Caco-2 (cell line): ENCODE data around the gene APOBR. TPM values are rescaled to one million over a fixed set of nuclear protein-coding genes. Genes with fewer than 3 reads are reported as not detected.

ENCODE experiments used
- BruUV-seq: library from RNA; stranded (reverse); fragments of 400-500 nt; replicated peaks from 2 replicates; lab custom pipeline; 2021; lab: Mats Ljungman, UMichigan
- CTCF ChIA-PET: fragments of 300-600 bp; sonication (Branson Sonifier 250); formaldehyde crosslinking; loops from one replicate; lab custom pipeline; 2022; ENCODE audit warnings: antibody characterized with exemption; lab: Charles Lee
- POLR2A ChIA-PET: fragments of 300-600 bp; sonication (Branson Sonifier 250); formaldehyde crosslinking; loops from one replicate; lab custom pipeline; 2022; ENCODE audit warnings: antibody characterized with exemption; lab: Charles Lee
- DNase-seq, 2 experiments: peaks; one replicate each; pipeline versions ENCODE4 v3.0.0 to v3.0.0-alpha.2; 2020 to 2022
- H3K27me3 ChIP-seq: replicated peaks from 2 replicates; pipeline ENCODE4 v1.6.0; 2011; ENCODE audit warnings: low read length; ENCODE audit not compliant: control insufficient read depth, insufficient read depth
- H3K36me3 ChIP-seq: 2 replicates; pipeline ENCODE4 v1.5.1; 2011; ENCODE audit warnings: low read length; ENCODE audit not compliant: control insufficient read depth, insufficient read depth
- H3K4me1 ChIP-seq: fragments of 250-450 bp; sonication (Bioruptor Pico); 2 replicates; pipeline ENCODE4 v1.5.1; 2020; ENCODE audit warnings: mild to moderate bottlenecking
- H3K4me3 ChIP-seq: 2 replicates; pipeline ENCODE4 v1.5.1; 2011; ENCODE audit warnings: low read depth, mild to moderate bottlenecking, control low read depth, low read length
- H3K9me3 ChIP-seq: fragments of 250-450 bp; sonication (Bioruptor Pico); 2 replicates; pipeline ENCODE4 v1.5.1; 2020; ENCODE audit warnings: mild to moderate bottlenecking, moderate library complexity
- H3K27ac Mint-ChIP-seq: one replicate; pipeline ENCODE4 v1.8.0; 2022; ENCODE audit warnings: mixed read lengths; ENCODE audit not compliant: unreplicated experiment
- H3K27me3 Mint-ChIP-seq: one replicate; pipeline ENCODE4 v1.8.0; 2022; ENCODE audit warnings: mixed read lengths; ENCODE audit not compliant: insufficient read depth, unreplicated experiment
- H3K36me3 Mint-ChIP-seq: one replicate; pipeline ENCODE4 v1.8.0; 2022; ENCODE audit warnings: mild to moderate bottlenecking, mixed read lengths; ENCODE audit not compliant: insufficient read depth, unreplicated experiment
- H3K4me1 Mint-ChIP-seq: one replicate; pipeline ENCODE4 v1.8.0; 2022; ENCODE audit warnings: low read depth, mixed read lengths; ENCODE audit not compliant: unreplicated experiment
- H3K4me3 Mint-ChIP-seq: one replicate; pipeline ENCODE4 v1.8.0; 2022; ENCODE audit warnings: mild to moderate bottlenecking, moderate library complexity, mixed read lengths; ENCODE audit not compliant: unreplicated experiment
- H3K9me3 Mint-ChIP-seq: one replicate; pipeline ENCODE4 v1.8.0; 2022; ENCODE audit warnings: mixed read lengths; ENCODE audit not compliant: unreplicated experiment
- intact Hi-C: fragments of 100-400 bp; cut with micrococcal nuclease; formaldehyde crosslinking; loops from one replicate; pipeline ENCODE4 v1.10.0; 2022; ENCODE audit not compliant: unreplicated experiment
- total RNA-seq: library from RNA; stranded (reverse); gene quantifications from 2 replicates; pipeline ENCODE4 v1.2.3, GENCODE V29; 2022
- TF ChIP-seq, protein P1 (sequence below), 2 experiments: fragments of 200-600 bp in 1 of 2; IDR thresholded peaks; 1 replicate in 1 of 2; 2 replicates in 1 of 2; pipeline versions ENCODE4 v1.5.1 to v1.8.0; 2011 to 2022; ENCODE audit warnings: antibody characterized with exemption in 1 of 2, control low read depth in 1 of 2, inconsistent platforms in 1 of 2, low read depth in 1 of 2, low read length in 1 of 2, mild to moderate bottlenecking in 1 of 2, moderate library complexity in 1 of 2; ENCODE audit not compliant: insufficient read depth in 1 of 2, severe bottlenecking in 1 of 2, unreplicated experiment in 1 of 2

APOBR gene
- total RNA-seq, 1 experiment from 2014 or later: 0.61 TPM

DNA sequence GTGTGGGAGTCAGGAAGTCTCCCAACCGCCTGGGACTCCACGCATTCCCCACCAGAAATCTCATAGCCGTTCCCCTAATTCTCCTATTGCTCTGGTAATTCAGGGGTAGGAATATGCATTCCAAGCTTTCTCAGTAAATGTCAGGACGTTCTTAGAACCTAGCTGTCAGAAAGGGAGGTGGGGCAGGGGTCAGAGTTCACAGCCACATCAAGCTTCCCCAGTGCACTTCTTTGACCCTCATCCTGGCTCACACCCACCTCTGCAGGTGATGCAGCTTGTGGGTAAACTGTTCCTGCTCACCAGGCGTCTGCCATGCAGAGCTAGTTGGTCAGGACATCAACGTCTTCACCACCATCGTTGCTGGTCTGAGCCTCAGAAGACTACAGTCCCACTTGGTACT, 26.2 kb downstream of the APOBR start:
- BruUV-seq: no TSS peak

DNA sequence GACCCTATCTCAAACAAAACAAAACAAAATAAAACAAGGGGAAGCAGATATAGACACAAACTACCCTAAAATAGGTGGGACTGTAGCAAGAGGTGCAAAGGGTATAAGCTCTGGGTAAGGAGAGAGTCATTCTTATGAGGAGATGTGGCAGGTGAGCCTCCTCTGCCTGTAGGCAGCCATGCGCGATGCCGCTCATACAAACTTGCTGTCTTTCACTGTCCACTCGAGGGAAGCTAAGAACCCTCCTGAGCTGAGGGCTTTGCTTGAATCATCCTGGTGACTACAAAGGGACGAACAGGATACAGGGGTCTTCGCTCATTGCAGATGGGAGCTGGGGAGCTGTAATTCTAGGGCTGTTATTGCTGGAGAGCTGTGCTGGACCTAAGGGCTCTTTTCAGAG, 27.0 kb downstream of the APOBR start:
- no peaks in the 10 kb centered on the region for H3K36me3 ChIP-seq
- H3K27ac Mint-ChIP-seq: no peak overlapping the region
- no peaks in the 10 kb centered on the region for H3K27me3 Mint-ChIP-seq
- no peaks in the 10 kb centered on the region for H3K27me3 ChIP-seq
- H3K36me3 Mint-ChIP-seq: no peaks in the 10 kb centered on the region
- H3K4me1 Mint-ChIP-seq: peaks cover 9% of the 10 kb centered on the region
- no peak for DNase-seq
- no peak overlapping the region for H3K4me3 ChIP-seq
- TF ChIP-seq, protein P1, sequence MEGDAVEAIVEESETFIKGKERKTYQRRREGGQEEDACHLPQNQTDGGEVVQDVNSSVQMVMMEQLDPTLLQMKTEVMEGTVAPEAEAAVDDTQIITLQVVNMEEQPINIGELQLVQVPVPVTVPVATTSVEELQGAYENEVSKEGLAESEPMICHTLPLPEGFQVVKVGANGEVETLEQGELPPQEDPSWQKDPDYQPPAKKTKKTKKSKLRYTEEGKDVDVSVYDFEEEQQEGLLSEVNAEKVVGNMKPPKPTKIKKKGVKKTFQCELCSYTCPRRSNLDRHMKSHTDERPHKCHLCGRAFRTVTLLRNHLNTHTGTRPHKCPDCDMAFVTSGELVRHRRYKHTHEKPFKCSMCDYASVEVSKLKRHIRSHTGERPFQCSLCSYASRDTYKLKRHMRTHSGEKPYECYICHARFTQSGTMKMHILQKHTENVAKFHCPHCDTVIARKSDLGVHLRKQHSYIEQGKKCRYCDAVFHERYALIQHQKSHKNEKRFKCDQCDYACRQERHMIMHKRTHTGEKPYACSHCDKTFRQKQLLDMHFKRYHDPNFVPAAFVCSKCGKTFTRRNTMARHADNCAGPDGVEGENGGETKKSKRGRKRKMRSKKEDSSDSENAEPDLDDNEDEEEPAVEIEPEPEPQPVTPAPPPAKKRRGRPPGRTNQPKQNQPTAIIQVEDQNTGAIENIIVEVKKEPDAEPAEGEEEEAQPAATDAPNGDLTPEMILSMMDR (IDR thresholded peaks at IDR 0.05; ENCODE audit: insufficient read depth in 1 of 2, low read depth in 1 of 2, low read length in 1 of 2, severe bottlenecking in 1 of 2, unreplicated experiment in 1 of 2): no peak
- no peaks in the 10 kb centered on the region for H3K9me3 ChIP-seq
- H3K4me3 Mint-ChIP-seq: no peak overlapping the region
- POLR2A ChIA-PET: no interaction called here
- peaks cover 16% of the 10 kb centered on the region for H3K4me1 ChIP-seq
- CTCF ChIA-PET: no interaction called here
- no peaks in the 10 kb centered on the region for H3K9me3 Mint-ChIP-seq
- no TSS peak for BruUV-seq
- intact Hi-C loops: no loop called here

More for the DNA sequence above, 26.2 kb downstream of the APOBR start:
- no peak overlapping the region for H3K4me3 Mint-ChIP-seq
- CTCF ChIA-PET: no interaction called here
- H3K27me3 Mint-ChIP-seq: no peaks in the 10 kb centered on the region
- no peak overlapping the region for H3K27ac Mint-ChIP-seq
- Histone ChIP-seq H3K4me1 (peaks cover 10% of the 10 kb centered on the region), H3K27me3 (no peaks in the 10 kb centered on the region), H3K4me3 (no peak overlapping the region), H3K9me3 (no peaks in the 10 kb centered on the region), H3K36me3 (no peaks in the 10 kb centered on the region)
- no peaks in the 10 kb centered on the region for H3K36me3 Mint-ChIP-seq
- peaks cover under 1% of the 10 kb centered on the region for H3K4me1 Mint-ChIP-seq
- POLR2A ChIA-PET: no interaction called here
- DNase-seq: no peak
- no peaks in the 10 kb centered on the region for H3K9me3 Mint-ChIP-seq
- intact Hi-C loops: no loop called here
- TF ChIP-seq, protein P1 (IDR thresholded peaks at IDR 0.05; ENCODE audit: insufficient read depth in 1 of 2, low read depth in 1 of 2, low read length in 1 of 2, severe bottlenecking in 1 of 2, unreplicated experiment in 1 of 2): no peak

DNA sequence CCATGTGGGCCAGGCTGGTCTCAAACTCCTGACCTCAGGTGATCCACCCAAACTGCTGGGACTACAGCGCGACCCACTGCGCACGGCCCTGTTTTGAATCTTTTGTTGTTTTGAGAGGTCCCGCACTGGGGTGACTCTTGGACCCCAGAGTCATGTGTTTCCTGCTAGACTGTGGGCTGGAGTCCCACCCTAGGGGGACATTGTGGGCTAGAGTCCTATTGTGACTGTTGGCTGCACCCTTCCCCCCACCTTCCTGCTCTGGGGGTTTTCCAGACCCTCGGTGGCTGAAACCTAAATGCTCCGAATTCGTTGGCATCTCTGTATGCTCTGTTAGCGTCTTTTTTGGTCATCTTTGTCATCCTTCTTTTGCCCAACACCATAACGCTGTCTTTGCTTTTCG, 28.3 kb downstream of the APOBR start:
- ChIA-PET POLR2A (no interaction called here), CTCF (no interaction called here)
- intact Hi-C loops: no loop called here
- no peak overlapping the region for H3K27ac Mint-ChIP-seq
- peaks cover 28% of the 10 kb centered on the region for H3K4me1 ChIP-seq
- H3K36me3 Mint-ChIP-seq: no peaks in the 10 kb centered on the region
- no peaks in the 10 kb centered on the region for H3K9me3 ChIP-seq
- peaks cover 13% of the 10 kb centered on the region for H3K4me1 Mint-ChIP-seq
- TF ChIP-seq, protein P1 (IDR thresholded peaks at IDR 0.05; ENCODE audit: insufficient read depth in 1 of 2, low read depth in 1 of 2, low read length in 1 of 2, severe bottlenecking in 1 of 2, unreplicated experiment in 1 of 2): no peak
- H3K4me3 ChIP-seq: no peak overlapping the region
- no peaks in the 10 kb centered on the region for H3K9me3 Mint-ChIP-seq
- BruUV-seq: no TSS peak
- H3K27me3 ChIP-seq: no peaks in the 10 kb centered on the region
- H3K4me3 Mint-ChIP-seq: no peak overlapping the region
- no peak for DNase-seq
- H3K36me3 ChIP-seq: no peaks in the 10 kb centered on the region
- H3K27me3 Mint-ChIP-seq: no peaks in the 10 kb centered on the region
